ENCODE measurements around the gene NEK6. TPM values are rescaled to one million over a fixed set of nuclear protein-coding genes. Genes with fewer than 3 reads are reported as not detected.

The NEK6 gene
- total and polyA plus RNA-seq, 9 of the 15 experiments (the other 6 are each of a cell fraction or from before 2014, with no cell fraction given): 3.1 to 19.0 (median 8.4) TPM

GRCh38 chr9:124251605-124252378 lies 6.0 kb upstream of the NEK6 start (continued):
- TF ChIP-seq STAG1 (CRISPR knock-in tag; IDR thresholded peaks at IDR 0.05; ENCODE audit: borderline replicate concordance): no peak
- no peak for TF ChIP-seq PHB (CRISPR knock-in tag; IDR thresholded peaks at IDR 0.05)
- TF ChIP-seq PRDM10 (IDR thresholded peaks at IDR 0.05; ENCODE audit: partially characterized antibody): peak; percentile 12
- TF ChIP-seq OTX1 (CRISPR knock-in tag; IDR thresholded peaks at IDR 0.05): no peak
- TF ChIP-seq TFE3 (CRISPR knock-in tag; IDR thresholded peaks at IDR 0.05): no peak
- TF ChIP-seq ZNF263 (CRISPR knock-in tag; IDR thresholded peaks at IDR 0.05; ENCODE audit: borderline replicate concordance): peak; percentile 59; the same call in 1 of the 2 replicates
- TF ChIP-seq ZFP91 (CRISPR knock-in tag; IDR thresholded peaks at IDR 0.05): no peak
- TF ChIP-seq ARID3B (CRISPR knock-in tag; IDR thresholded peaks at IDR 0.05; ENCODE audit: borderline replicate concordance): no peak
- no peak for TF ChIP-seq ZNF57 (CRISPR knock-in tag; IDR thresholded peaks at IDR 0.05)
- peak in 1 of 2 experiments; percentile 32; a peak in 2 of 4 replicates for TF ChIP-seq RAD21 (CRISPR knock-in tag; conservative IDR thresholded peaks at IDR 0.05 in 1 of 2, IDR thresholded peaks at IDR 0.05 in 1 of 2)
- no peak for TF ChIP-seq TBP (optimal IDR thresholded peaks at IDR 0.05; ENCODE audit: low read depth, low read length)
- no peak for TF ChIP-seq CREB3L1 (IDR thresholded peaks at IDR 0.05; ENCODE audit: borderline replicate concordance, low read depth)

Data from K562 (cell line).